ENCODE data around the gene ZNF462.

Gene ZNF462

DNA sequence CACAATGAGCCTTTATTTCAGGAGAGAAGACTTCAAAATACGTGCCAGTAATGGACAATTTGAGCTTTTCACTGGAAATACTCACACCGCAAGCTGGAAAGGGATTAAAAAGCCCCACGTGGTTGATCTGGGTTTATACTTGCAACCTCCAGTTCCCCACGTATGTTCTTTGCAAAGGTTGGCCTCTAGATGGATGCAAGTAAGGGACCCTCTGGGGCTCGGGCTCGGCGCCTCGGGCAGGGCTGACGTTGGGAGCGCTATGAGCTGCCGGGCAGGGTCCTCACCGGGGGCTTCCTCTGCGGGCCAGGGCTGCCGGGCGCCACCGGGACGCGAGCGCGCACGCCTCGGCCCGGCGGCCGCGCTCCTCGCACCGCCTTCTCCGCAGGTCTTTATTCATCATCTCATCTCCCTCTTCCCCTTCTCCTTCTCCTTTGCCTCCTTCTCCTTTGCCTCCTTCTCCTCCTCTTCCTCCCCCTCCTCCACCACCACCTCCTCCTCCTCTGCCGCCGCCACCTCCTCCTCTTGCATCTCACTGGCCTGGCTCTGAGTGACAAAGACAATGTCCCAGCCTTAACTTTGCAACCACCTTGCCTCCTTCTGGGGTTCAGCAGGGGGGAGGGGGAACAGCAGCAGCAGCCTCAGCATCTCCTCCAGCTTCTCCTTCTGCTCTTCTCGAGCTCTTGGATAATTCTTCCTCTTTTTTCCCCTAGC lies 701 bp upstream of the ZNF462 start:
- DNase-seq = no peak

- peak; percentile 15 for DNase-seq
These were observed 1.6 kb downstream of the ZNF462 start for GRCh38 chr9:106864373-106865143.

GRCh38 chr9:106866243-106866642 lies 3.3 kb downstream of the ZNF462 start:
- no peak for DNase-seq

DNA sequence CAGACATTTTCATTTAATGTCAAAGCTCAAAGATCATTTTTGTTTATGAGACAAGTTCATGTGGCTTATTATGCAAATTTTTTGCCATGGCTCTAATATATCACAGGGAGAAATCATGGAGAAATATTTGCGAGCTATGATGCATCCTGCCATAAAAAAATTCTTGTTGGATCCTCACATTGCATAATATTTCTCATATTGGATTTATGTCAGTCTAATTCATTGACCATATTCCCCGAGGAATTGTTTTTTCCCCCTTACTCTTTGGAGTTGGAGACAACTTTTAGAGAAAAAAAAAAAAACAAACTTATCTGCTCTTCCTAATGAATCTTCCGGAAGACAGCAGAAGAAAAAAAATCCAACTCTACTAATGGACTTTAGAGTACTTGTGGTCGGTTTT lies 4.3 kb downstream of the ZNF462 start:
- no peak for DNase-seq

DNA sequence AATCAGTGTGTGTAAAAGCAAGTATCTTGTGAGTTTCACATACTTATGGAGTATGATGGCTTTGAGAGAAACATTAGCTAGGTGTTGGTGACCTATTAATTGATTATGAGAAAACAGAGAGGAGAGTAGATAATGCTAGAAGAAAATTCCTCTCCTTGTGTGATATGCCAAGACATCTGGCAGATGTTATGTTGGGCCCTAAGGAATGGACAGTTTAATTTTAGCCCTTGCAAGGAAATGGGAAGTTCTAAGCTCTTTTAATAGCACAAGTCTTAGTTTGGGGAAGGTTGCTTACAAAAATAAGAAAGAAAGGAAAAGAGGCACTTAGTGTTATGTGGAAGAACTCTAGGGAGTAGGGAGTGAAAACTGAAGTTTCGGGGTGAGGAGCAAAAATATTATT lies 5.1 kb downstream of the ZNF462 start:
- DNase-seq = no peak

DNA sequence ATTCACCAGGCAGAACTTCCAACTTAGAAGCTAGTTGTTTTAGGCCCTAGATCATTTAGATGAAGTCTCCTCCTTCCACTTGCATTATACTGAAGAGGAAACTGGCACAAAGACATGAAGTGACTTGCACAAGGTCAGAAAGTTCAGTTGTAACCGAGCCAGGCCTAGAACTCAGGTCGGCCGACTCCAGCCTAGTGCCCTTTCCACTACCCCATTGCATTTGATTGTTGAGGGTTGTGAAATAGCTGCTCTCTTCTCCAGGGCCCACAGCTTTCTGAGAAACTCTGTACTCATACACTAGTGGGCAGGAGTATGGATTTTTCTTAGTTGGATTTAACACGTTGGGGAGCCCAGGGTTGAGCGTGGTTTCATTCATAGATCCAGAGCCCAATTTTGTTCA lies 5.6 kb downstream of the ZNF462 start:
- no peak for DNase-seq

DNA sequence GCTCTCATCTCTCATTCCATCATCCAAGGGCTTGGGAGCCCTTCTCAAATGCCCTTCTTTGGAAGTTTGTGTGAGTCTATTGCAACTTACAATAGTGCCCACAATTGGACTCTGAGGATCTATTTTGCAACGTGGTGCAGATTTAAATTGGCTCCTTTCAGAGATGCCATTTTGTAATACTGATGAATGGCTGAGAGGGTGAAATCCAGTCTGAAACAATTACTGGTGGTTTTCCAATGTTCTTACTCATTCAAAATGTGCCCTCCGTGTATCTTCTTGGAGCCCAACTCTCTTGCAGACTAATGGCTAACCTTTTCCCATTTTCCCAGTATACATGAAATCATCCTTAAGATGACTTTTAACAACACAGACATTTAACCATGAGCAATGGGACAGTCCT lies 6.1 kb downstream of the ZNF462 start:
- DNase-seq = no peak

- no peak for DNase-seq
These were observed 6.5 kb downstream of the ZNF462 start for GRCh38 chr9:106869458-106869857.

- DNase-seq = no peak
These were observed 9.7 kb downstream of the ZNF462 start for GRCh38 chr9:106872641-106873040.

DNA sequence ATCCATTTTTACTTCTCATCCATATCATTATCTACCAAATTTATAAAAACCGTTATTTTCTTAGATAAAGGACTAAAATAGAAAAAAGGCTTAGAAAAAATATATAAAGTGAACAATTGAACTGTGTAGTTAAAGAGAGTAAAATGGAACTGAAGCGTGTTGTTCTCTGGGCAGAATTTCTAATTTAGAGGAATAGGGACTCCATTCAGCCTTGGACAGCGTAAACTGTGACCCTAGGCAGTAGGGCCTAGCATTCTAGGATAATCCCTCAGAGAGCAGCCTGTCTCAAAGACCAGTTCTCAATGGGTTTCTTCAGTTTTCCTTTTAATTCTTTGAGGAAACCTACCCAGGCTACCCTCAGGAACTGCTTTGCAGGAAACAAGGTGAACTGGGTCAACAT lies 11.1 kb downstream of the ZNF462 start:
- DNase-seq = no peak

DNA sequence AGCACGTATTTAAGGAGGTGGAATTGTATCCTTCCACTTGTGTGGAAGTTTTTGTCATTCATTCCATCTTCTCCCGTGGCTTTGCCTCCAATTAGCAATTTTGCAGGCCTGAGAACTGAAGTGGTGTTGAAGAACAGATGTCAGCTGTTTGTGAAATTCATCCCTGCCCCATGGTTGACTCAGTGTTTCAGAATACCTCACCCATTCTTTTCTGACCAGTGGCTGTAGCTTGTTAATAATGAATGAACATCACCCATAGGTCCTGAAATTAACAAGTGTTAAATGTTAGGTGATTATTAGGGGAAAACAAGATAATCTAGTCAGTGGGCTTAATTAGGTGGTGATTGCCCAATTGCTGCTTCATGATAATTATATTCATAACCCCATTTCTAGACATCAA lies 11.7 kb downstream of the ZNF462 start:
- no peak for DNase-seq

GRCh38 chr9:106875529-106875928 lies 12.6 kb downstream of the ZNF462 start:
- no peak for DNase-seq

GRCh38 chr9:106877345-106877744 lies 14.4 kb downstream of the ZNF462 start:
- DNase-seq = no peak

GRCh38 chr9:106878081-106878837 lies 15.3 kb downstream of the ZNF462 start:
- no peak for DNase-seq

GRCh38 chr9:106878934-106879333 lies 16.0 kb downstream of the ZNF462 start:
- DNase-seq = peak; percentile 84

DNA sequence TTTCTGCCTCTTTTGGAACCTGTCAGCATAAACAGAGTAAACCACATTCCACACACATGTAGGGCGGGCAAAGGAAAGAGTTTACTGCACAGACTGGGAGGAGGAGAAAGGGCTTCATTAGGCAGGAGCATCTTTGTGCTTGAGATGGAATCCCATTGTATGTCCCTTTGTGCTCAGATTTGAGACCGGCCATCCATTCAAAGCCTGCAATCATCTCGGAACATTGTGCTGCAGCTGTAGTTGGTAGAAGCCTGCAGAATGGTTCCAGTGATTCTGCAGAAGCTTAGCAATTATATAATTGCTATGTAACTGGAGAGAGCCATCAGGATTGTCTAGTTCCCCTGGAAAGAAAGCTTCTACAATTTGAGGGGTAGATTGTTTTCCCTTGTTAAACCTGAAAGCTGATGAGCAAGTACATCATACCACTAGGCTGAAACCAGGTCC lies 16.5 kb downstream of the ZNF462 start:
- peak; percentile 36 for DNase-seq

- no peak for DNase-seq
These were observed 17.1 kb downstream of the ZNF462 start for GRCh38 chr9:106880081-106880480.

DNA sequence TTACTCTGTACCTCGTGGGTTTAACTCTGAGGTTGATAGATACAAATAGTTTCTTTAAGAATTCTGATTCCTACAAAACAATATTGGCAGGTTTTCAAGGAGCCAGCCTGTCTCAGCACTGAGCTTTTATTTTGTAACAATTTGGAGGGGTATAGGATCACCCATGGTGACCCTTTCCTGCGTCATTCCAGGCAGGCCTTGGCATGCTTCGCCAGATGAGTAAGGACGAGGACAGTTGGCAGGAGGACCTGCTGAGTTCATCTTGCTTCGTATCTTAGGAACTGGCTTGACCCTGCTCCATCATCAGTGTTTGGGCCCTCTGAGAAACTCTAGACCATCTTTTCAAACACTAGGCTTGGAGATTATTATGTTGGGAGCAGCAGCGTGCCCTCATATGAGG lies 17.9 kb downstream of the ZNF462 start:
- DNase-seq = no peak

DNA sequence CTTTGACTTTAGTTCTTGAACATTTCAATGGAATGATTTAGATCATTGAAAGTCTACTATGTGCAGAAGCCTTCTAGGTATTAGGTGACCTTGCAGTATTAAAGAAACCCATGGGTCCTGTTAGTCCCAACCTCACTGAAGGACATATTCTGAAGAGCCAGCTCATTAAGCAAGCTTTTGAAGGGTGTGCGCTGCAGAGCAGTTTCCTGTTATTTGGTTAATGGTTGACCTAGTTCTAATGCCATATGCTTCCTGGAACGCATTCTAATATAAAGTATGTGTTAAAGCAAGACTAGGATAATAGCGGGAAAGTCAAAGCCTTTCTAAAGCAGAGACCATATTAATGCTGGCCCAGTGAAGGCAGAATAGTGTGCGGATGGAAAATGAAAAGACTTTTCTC lies 20.1 kb downstream of the ZNF462 start:
- no peak for DNase-seq

- no peak for DNase-seq
These were observed 20.7 kb downstream of the ZNF462 start for GRCh38 chr9:106883626-106884190.

GRCh38 chr9:106885451-106885850 lies 22.5 kb downstream of the ZNF462 start:
- DNase-seq = no peak

DNA sequence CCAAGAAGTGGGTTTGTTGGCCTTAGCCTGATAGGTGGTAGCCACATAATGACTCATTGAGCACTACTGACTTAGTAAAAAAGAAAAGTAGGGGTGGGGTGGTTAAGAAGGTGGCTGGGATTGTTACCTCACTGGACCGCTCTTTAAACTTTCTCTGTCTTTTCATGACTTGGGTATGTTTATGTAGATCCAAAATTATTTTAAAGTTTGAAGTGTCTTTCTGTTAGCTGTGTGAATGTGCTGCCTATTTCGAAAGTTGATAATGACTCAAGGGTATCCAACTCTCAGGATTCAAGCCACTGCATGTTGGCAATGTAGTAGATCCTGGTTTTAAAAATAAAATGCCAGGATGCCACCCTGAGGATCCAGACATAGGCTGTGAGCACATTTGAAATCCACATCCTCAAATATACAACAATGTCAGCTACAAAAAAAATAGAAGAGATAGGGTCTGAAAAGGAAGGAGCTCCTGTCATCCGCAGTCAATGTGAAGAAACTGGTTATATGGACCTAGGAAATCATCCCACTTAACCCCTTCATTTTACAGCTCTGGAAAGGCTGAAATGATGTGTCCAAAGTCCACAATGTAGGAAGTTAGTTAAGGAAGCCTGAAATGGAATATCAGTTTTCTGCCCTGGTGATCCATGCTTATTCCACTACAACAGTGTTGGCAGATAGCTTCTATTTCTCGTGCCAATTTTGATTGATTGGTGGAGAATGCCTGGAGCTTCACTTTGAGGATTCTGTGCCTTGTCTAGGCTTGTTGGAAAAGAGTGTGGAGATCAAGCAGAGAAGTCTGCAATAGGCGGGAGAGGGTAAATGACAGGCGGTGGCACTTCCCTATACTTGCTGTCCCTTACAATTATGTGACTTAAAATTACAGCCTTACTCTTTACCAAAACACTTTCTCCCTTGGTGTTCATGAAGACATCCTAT lies 23.4 kb downstream of the ZNF462 start:
- DNase-seq = no peak

All from COR-L47 (cell line).